SU-DHL-6 (cell line): ENCODE data around the gene CACNA1C.

Experiments
- H2AFZ ChIP-seq: fragments of 200-600 bp; sonication (generic); 2 replicates; pipeline ENCODE4 v1.6.1; 2014; ENCODE audit warnings: low read depth, mild to moderate bottlenecking, moderate library complexity, mixed read lengths, antibody characterized with exemption, low read length; ENCODE audit not compliant: severe bottlenecking
- H3F3A ChIP-seq: fragments of 200-600 bp; shearing (Covaris generic); 2 replicates; pipeline ENCODE4 v1.6.0; 2016; ENCODE audit warnings: antibody characterized with exemption, mild to moderate bottlenecking; ENCODE audit not compliant: insufficient read depth
- H3K27ac ChIP-seq: fragments of 200-600 bp; sonication (generic); 2 replicates; pipeline ENCODE4 v1.5.1; 2016; ENCODE audit warnings: low read depth, mild to moderate bottlenecking, low read length, moderate library complexity, mixed read lengths
- H3K27me3 ChIP-seq: fragments of 200-600 bp; sonication (generic), shearing (Covaris generic); 2 replicates; pipeline ENCODE4 v1.6.0; 2014; ENCODE audit warnings: mild to moderate bottlenecking, low read length
- H3K36me3 ChIP-seq: fragments of 200-600 bp; sonication (generic); 2 replicates; pipeline ENCODE4 v1.6.1; 2014; ENCODE audit warnings: mild to moderate bottlenecking, low read length, mixed read lengths
- H3K4me2 ChIP-seq: fragments of 300-600, 200-600 bp; shearing (Covaris generic), sonication (generic); 2 replicates; pipeline ENCODE4 v1.6.0; 2014; ENCODE audit warnings: low read length, low read depth, mild to moderate bottlenecking; ENCODE audit not compliant: poor library complexity, severe bottlenecking
- H3K4me3 ChIP-seq: fragments of 200-600 bp; sonication (generic); 2 replicates; pipeline ENCODE4 v1.5.1; 2014; ENCODE audit warnings: antibody characterized with exemption, low read length, mild to moderate bottlenecking, mixed read lengths; ENCODE audit not compliant: insufficient read depth, poor library complexity, severe bottlenecking
- H3K79me2 ChIP-seq: fragments of 200-600 bp; sonication (generic); 2 replicates; pipeline ENCODE4 v1.6.1; 2014; ENCODE audit warnings: mild to moderate bottlenecking, low read length, moderate library complexity; ENCODE audit not compliant: insufficient read depth
- H3K9ac ChIP-seq: fragments of 200-600 bp; sonication (generic); 2 replicates; pipeline ENCODE4 v1.7.0; 2014; ENCODE audit warnings: mild to moderate bottlenecking, low read length
- H3K9me2 ChIP-seq: fragments of 200-600 bp; sonication (generic); replicated peaks from 2 replicates; pipeline ENCODE4 v1.6.1; 2014; ENCODE audit warnings: low read length; ENCODE audit not compliant: insufficient read depth
- H3K9me3 ChIP-seq: fragments of 200-600 bp; sonication (generic); 2 replicates; pipeline ENCODE4 v1.6.1; 2014; ENCODE audit warnings: low read length, mixed read lengths; ENCODE audit not compliant: insufficient read depth
- H4K20me1 ChIP-seq: fragments of 200-600 bp; sonication (generic); 2 replicates; pipeline ENCODE4 v1.6.1; 2014; ENCODE audit warnings: low read depth, mild to moderate bottlenecking, antibody characterized with exemption, low read length, moderate library complexity, mixed read lengths
- CTCF ChIP-seq: fragments of 200-600 bp; sonication (generic); IDR thresholded peaks from one replicate; pipeline ENCODE4 v1.5.1; 2017; ENCODE audit warnings: antibody characterized with exemption, mild to moderate bottlenecking, low read length, moderate library complexity; ENCODE audit not compliant: insufficient read depth, poor library complexity, severe bottlenecking
- EZH2phosphoT487 ChIP-seq: fragments of 200-600 bp; sonication (generic), shearing (Covaris generic); conservative IDR thresholded peaks from 2 replicates; pipeline ENCODE4 v1.6.1; 2018; ENCODE audit warnings: mild to moderate bottlenecking, antibody characterized with exemption, low read length, moderate library complexity, mixed read lengths

The CACNA1C gene

GRCh38 chr12:2108975-2109671 is 56.3 kb downstream of the CACNA1C start:
- Histone ChIP-seq H3K9me2 (no peaks in the 10 kb centered on the region), H3K36me3 (no peaks in the 10 kb centered on the region), H3K9me3 (no peaks in the 10 kb centered on the region), H3K79me2 (no peaks in the 10 kb centered on the region), H3K9ac (no peak overlapping the region), H3K4me3 (no peak overlapping the region), H3F3A (no peaks in the 10 kb centered on the region), H3K4me2 (no peak overlapping the region), H4K20me1 (no peaks in the 10 kb centered on the region), H2AFZ (no peak overlapping the region), H3K27ac (no peak overlapping the region), H3K27me3 (no peaks in the 10 kb centered on the region)
- no peak for TF ChIP-seq CTCF
- no peak for TF ChIP-seq EZH2phosphoT487

DNA sequence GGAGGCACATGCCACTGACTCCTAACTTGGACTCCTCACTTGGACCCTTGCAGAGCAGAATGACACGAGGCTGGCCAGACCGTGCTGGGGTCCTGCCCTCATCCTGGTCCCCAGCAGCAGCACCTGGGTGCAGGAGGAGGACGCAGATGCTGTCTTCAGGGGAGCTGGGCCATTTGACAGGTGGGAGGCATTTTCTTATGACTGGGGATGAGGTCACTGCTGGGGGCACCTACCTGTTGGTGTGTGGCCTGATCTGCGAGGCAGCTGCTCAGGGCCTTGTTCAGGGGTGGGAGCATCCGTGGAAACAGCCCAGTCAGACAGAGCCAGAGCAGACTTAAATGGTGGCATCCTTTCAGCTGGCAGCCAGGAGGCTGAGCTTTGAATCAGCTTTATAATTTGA is 57.3 kb downstream of the CACNA1C start:
- TF ChIP-seq CTCF (no peak), EZH2phosphoT487 (no peak)

DNA sequence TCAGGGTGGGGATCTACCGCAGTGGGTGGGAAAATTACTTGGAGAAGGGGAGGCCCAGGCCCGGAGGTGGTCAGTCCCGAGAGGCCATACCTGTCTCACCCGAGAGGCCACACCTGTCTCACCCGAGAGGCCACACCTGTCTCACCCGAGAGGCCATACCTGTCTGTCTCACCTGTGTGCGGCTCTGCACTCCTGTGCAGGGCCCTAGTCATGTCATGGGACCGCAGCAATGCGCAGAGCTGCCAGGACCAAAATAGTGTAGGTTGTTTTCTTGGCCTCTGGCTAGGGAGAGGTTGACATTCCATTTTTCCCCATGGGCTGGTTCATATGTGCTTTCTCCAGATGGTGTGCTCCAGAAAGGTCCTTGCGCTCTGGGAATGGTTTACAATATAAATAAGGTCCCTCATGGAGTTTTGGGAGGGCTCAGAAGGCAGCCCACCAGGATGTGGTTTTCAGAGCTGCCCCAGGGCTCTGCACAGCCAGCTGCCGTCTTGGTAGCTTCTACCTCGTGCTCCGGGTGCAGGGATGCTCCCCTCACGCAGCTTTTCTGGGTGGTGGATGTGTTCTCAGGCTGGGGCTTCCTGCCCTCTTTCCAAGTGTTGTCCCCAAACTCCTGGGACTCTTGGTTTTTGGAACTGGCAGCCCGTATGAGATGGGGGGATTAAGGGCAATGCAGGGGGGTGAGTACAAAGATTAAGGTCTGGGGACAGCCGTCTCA is 58.2 kb downstream of the CACNA1C start:
- Histone ChIP-seq H3F3A (no peaks in the 10 kb centered on the region), H3K9me3 (no peaks in the 10 kb centered on the region), H3K9ac (no peak overlapping the region), H3K4me2 (no peak overlapping the region), H3K27ac (no peak overlapping the region), H3K4me3 (no peak overlapping the region), H3K79me2 (no peaks in the 10 kb centered on the region), H3K36me3 (no peaks in the 10 kb centered on the region), H3K9me2 (no peaks in the 10 kb centered on the region), H2AFZ (no peak overlapping the region), H3K27me3 (no peaks in the 10 kb centered on the region), H4K20me1 (no peaks in the 10 kb centered on the region)
- no peak for TF ChIP-seq EZH2phosphoT487
- TF ChIP-seq CTCF, result no peak

More for the DNA sequence above, 57.3 kb downstream of the CACNA1C start:
- H2AFZ ChIP-seq, result no peak overlapping the region
- no peaks in the 10 kb centered on the region for H3K9me2 ChIP-seq
- H4K20me1 ChIP-seq, result no peaks in the 10 kb centered on the region
- no peak overlapping the region for H3K27ac ChIP-seq
- no peaks in the 10 kb centered on the region for H3K27me3 ChIP-seq
- H3K9me3 ChIP-seq, result no peaks in the 10 kb centered on the region
- H3K9ac ChIP-seq, result no peak overlapping the region
- H3K79me2 ChIP-seq, result no peaks in the 10 kb centered on the region
- no peak overlapping the region for H3K4me3 ChIP-seq
- no peaks in the 10 kb centered on the region for H3F3A ChIP-seq
- no peaks in the 10 kb centered on the region for H3K36me3 ChIP-seq
- no peak overlapping the region for H3K4me2 ChIP-seq
